Spleen (tissue), 11 donors: ENCODE results near the gene CAND2. TPM values are rescaled to one million over a fixed set of nuclear protein-coding genes. Genes with fewer than 3 reads are reported as not detected.

Experiments used
- DNase-seq: peaks from one replicate; pipeline ENCODE4 v3.0.0-alpha.2; 2020
- H3K27ac ChIP-seq, 8 donors: fragments of 200-600 bp; sonication (generic) in 7 of 8; 1 replicate in 4 of 8; 2 replicates in 4 of 8; pipeline versions ENCODE4 v1.5.0 to v1.8.0; 2016 to 2021; ENCODE audit warnings: inconsistent platforms in 4 of 8, mild to moderate bottlenecking in 4 of 8, moderate library complexity in 1 of 8
- H3K27me3 ChIP-seq, 7 donors: fragments of 200-600 bp; sonication (generic) in 6 of 7; replicated peaks in 1 of 7; 1 replicate in 4 of 7; 2 replicates in 3 of 7; pipeline versions ENCODE4 v1.5.0 to v1.8.0; 2016 to 2021; ENCODE audit warnings: inconsistent platforms in 3 of 7, mild to moderate bottlenecking in 1 of 7
- H3K36me3 ChIP-seq, 6 donors: fragments of 200-600 bp; sonication (generic) in 5 of 6; 1 replicate in 4 of 6; 2 replicates in 2 of 6; pipeline versions ENCODE4 v1.5.0 to v1.8.0; 2016 to 2021; ENCODE audit warnings: inconsistent platforms in 2 of 6
- H3K4me1 ChIP-seq, 6 donors: fragments of 200-600 bp; sonication (generic) in 5 of 6; 1 replicate in 3 of 6; 2 replicates in 3 of 6; pipeline versions ENCODE4 v1.5.0 to v1.8.0; 2016 to 2021; ENCODE audit warnings: inconsistent platforms in 3 of 6
- H3K4me3 ChIP-seq, 8 donors: fragments of 200-600 bp; sonication (generic) in 7 of 8; 1 replicate in 4 of 8; 2 replicates in 4 of 8; pipeline versions ENCODE4 v1.5.0 to v1.8.0; 2016 to 2021; ENCODE audit warnings: inconsistent platforms in 4 of 8, mild to moderate bottlenecking in 4 of 8, moderate library complexity in 2 of 8
- H3K9me3 ChIP-seq, 8 donors: fragments of 200-600 bp; sonication (generic) in 7 of 8; 1 replicate in 4 of 8; 2 replicates in 4 of 8; pipeline versions ENCODE4 v1.5.0 to v1.8.0; 2016 to 2021; ENCODE audit warnings: inconsistent platforms in 4 of 8
- CTCF ChIP-seq, 11 experiments: fragments of 200-600 bp in 7 of 11; fragments of 450-650 bp in 4 of 11; sonication (generic) in 4 of 11; IDR thresholded peaks in 8 of 11; conservative IDR thresholded peaks in 3 of 11; 1 replicate in 7 of 11; 2 replicates in 4 of 11; pipeline versions ENCODE4 v1.4.0 to v1.8.0; 2016 to 2021; ENCODE audit warnings: antibody characterized with exemption in 11 of 11, inconsistent platforms in 4 of 11, mild to moderate bottlenecking in 1 of 11
- POLR2A ChIP-seq, 3 donors: fragments of 450-650 bp; IDR thresholded peaks; one replicate each; pipeline ENCODE4 v1.5.1; 2017; ENCODE audit warnings: antibody characterized with exemption in 3 of 3, mild to moderate bottlenecking in 1 of 3
- POLR2AphosphoS5 ChIP-seq, 3 donors: sonication (generic); formaldehyde crosslinking; IDR thresholded peaks; one replicate each; pipeline ENCODE4 v1.5.1; 2017; ENCODE audit warnings: antibody characterized with exemption in 3 of 3
- WGBS, 5 donors: extraction: QIAGEN DNeasy Blood & Tissue Kit in 3 of 5; methylation state at CpG; one replicate each; pipeline versions ENCODE4 v1.1.5 to v1.1.7; 2013 to 2018; 5-methylcytosine and 5-hydroxymethylcytosine counted together
- intact Hi-C: fragments of 100-400 bp; cut with DNase I; formaldehyde crosslinking; loops from one replicate; pipeline ENCODE4 v1.15.0; 2023; ENCODE audit warnings: low total_unique reads
- polyA plus RNA-seq, 3 donors: library from polyadenylated mRNA; stranded (reverse); fragments of 200-250 nt; gene quantifications; one replicate each; pipeline ENCODE4 v1.2.1, GENCODE V29; 2013
- total RNA-seq, 7 donors: library from RNA; depleted of rRNA in 3 of 7; stranded (reverse); fragments of >200 nt in 3 of 7; fragmentation: NEBNext Ultra II Directional in 4 of 7; extraction: Animal tissue kit (Norgen Biotek cat#: 25700) in 4 of 7; gene quantifications; one replicate each; pipeline versions ENCODE4 v1.1.0 to v1.2.1, GENCODE V29; 2016 to 2021
- donor health status: healthy with polysubstance abuse.
- donor health status: DM: no; HTN: no; CAD: no; lungs with moderate emphysema.
- donor health status: DM: no; HTN: no; CAD: no.
- donor health status: Bipolar disorder and iron deficiency.
- donor health status: healthy.
- donor health status: DM: no; HTN: no; CAD: no.
- donor health status: DM: yes; HTN: yes; CAD: no.

Gene CAND2
- total and polyA plus RNA-seq, 10 donors = 0.78 to 12.2 (median 7.5) TPM

- no peak overlapping the region for H3K4me3 ChIP-seq
- WGBS, 5 donors = 78 to 86% (median 82%) methylated on average over 8 of the region's 8 CpGs
- TF ChIP-seq CTCF (IDR thresholded peaks at IDR 0.05 in 8 of 11, conservative IDR thresholded peaks at IDR 0.05 in 3 of 11) = no peak
- TF ChIP-seq POLR2AphosphoS5 (IDR thresholded peaks at IDR 0.05) = no peak
- TF ChIP-seq POLR2A (IDR thresholded peaks at IDR 0.05) = no peak
- intact Hi-C loops = no loop called here
- no peaks in the 10 kb centered on the region for H3K36me3 ChIP-seq
- H3K27me3 ChIP-seq = no peaks in the 10 kb centered on the region
- H3K4me1 ChIP-seq = peaks cover 0 to under 1% (median 0%) of the 10 kb centered on the region in 6 donors
- no peak for DNase-seq
- no peak overlapping the region for H3K27ac ChIP-seq
- no peaks in the 10 kb centered on the region for H3K9me3 ChIP-seq
Observed at GRCh38 chr3:12764171-12764776, 32.2 kb upstream of the CAND2 start.

- intact Hi-C loops = no loop called here
- TF ChIP-seq CTCF (IDR thresholded peaks at IDR 0.05 in 8 of 11, conservative IDR thresholded peaks at IDR 0.05 in 3 of 11) (no peak), POLR2AphosphoS5 (IDR thresholded peaks at IDR 0.05) (no peak), POLR2A (IDR thresholded peaks at IDR 0.05) (no peak)
- H3K9me3 ChIP-seq = no peaks in the 10 kb centered on the region
- no peaks in the 10 kb centered on the region for H3K27me3 ChIP-seq
- WGBS, 5 donors = 77 to 94% (median 82%) methylated on average over 5 to 6 of the region's 6 CpGs
- no peak for DNase-seq
- no peaks in the 10 kb centered on the region for H3K4me1 ChIP-seq
- no peak overlapping the region for H3K27ac ChIP-seq
- no peak overlapping the region for H3K4me3 ChIP-seq
- H3K36me3 ChIP-seq = no peaks in the 10 kb centered on the region
Observed at GRCh38 chr3:12766541-12766940, 29.9 kb upstream of the CAND2 start.

DNA sequence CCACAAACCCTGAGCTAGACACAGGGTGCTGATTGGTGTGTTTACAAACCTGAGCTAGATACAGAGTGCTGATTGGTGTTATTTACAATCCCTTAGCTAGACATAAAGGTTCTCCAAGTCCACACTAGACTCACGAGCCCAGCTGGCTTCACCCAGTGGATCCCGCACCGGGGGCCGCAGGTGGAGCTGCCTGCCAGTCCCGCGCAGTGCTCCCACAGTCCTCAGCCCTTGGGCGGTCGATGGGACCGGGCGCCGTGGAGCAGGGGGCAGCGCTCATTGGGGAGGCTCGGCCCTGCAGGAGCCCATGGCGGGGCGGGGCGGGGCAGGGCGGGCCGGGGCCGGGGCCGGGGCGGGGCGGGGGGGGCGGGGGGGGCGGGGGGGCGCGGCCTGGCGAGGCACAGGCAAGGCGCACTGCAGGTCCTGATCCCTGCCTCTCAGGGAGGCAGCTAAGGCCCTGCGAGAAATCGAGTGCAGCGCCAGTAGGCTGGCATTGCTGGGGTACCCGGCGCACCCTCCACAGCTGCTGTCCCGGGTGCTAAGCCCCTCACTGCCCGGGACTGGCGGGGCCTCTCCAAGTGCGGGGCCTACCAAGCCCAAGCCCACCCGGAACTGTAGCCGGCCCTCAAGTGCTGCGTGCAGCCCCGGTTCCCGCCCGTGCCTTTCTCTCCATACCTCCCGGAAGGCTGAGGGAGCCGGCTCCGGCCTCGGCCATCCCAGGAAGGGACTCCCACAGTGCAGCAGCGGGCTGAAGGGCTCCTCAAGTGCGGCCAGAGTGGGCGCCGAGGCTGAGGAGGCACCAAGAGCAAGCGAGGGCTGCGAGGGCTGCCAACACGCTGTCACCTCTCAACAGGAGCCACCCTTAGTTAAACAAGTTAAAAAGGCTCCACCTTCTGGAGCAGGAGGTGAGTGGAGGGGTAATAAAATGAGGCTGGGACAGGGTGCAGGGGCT is 27.6 kb upstream of the CAND2 start:
- TF ChIP-seq CTCF (IDR thresholded peaks at IDR 0.05 in 8 of 11, conservative IDR thresholded peaks at IDR 0.05 in 3 of 11) (no peak), POLR2AphosphoS5 (IDR thresholded peaks at IDR 0.05) (no peak), POLR2A (IDR thresholded peaks at IDR 0.05) (no peak)
- H3K27me3 ChIP-seq = no peaks in the 10 kb centered on the region
- no peak for DNase-seq
- no peak overlapping the region for H3K4me3 ChIP-seq
- H3K36me3 ChIP-seq = no peaks in the 10 kb centered on the region
- intact Hi-C loops = no loop called here
- WGBS, 5 donors = 83 to 92% (median 87%) methylated on average over 29 to 54 of the region's 54 CpGs
- H3K4me1 ChIP-seq = peaks cover 0 to 12% (median 4%) of the 10 kb centered on the region in 6 donors
- H3K27ac ChIP-seq = no peak overlapping the region
- peaks cover 0 to 5% (median 0%) of the 10 kb centered on the region in 8 donors for H3K9me3 ChIP-seq

- H3K4me1 ChIP-seq = peaks cover 0 to 12% (median 4%) of the 10 kb centered on the region in 6 donors
- 74 to 89% (median 87%) methylated on average over 2 of the region's 2 CpGs for WGBS, 5 donors
- H3K27me3 ChIP-seq = no peaks in the 10 kb centered on the region
- TF ChIP-seq CTCF (IDR thresholded peaks at IDR 0.05 in 8 of 11, conservative IDR thresholded peaks at IDR 0.05 in 3 of 11) = no peak
- TF ChIP-seq POLR2A (IDR thresholded peaks at IDR 0.05) = no peak
- no peak for TF ChIP-seq POLR2AphosphoS5 (IDR thresholded peaks at IDR 0.05)
- DNase-seq = no peak
- intact Hi-C loops = no loop called here
- H3K36me3 ChIP-seq = no peaks in the 10 kb centered on the region
- peaks cover 0 to 8% (median 0%) of the 10 kb centered on the region in 8 donors for H3K9me3 ChIP-seq
- no peak overlapping the region for H3K27ac ChIP-seq
- H3K4me3 ChIP-seq = no peak overlapping the region
Observed at GRCh38 chr3:12769761-12770160, 26.7 kb upstream of the CAND2 start.
